Measurements from ENCODE around the gene PLXNA4.
A peak's percentile ranks its signal among the peaks of the same experiment; 100 is the strongest.

DNA sequence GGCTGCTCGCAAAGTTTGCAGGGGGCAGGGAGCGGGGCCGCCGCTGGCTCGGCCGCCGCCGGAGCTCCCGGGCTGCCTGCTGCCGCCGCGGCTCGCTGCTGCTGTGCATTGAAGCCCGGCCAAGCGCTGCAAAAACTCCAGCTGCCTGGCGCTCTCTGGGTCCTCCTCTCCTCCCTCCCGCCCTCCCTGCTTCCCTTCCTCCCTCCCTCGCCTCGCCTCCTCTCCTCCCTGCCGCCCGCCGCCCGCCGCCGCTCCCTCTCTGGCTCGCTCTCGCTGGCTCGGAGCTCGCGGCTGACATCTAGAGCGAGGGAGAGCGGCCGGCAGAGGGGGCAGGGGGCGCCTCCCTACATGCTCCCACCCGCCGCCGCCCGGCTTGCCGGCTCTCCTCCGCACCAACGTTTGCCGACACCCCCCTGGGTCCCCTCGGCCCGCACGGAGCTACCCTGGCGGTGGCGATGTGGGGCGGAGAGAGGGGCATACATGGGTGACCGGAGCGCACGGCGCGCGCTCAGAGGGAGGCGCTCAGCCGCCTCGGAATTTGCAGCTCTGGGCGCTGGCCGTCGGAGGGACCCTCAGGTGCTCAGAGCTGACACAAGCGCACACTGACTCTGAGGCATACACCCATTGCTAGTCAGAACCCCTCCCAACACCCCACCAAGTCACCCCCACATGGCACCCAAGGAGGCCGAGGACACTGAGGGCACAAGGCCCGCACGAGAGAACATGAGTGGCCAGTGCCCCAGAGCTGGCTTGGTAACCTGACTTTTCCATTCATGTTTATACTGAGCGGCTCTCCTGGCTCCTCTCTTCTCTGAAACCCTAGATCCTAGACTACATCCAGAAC, 1.2 kb upstream of the PLXNA4 start:
- TF ChIP-seq CTCF (IDR thresholded peaks at IDR 0.05) (peak in 2 of 4 experiments; percentile 8 to 29), POLR2A (IDR thresholded peaks at IDR 0.05) (no peak), POLR2AphosphoS5 (IDR thresholded peaks at IDR 0.05) (no peak)

Data from prostate gland (tissue), 2 donors.